TTC549 (cell line): ENCODE data around the gene SIPA1L3.

Experiments used
- FAIRE-seq: peaks from 2 replicates; lab custom pipeline; 2012; peaks lifted over from hg19 to GRCh38; lab: Jason Lieb, UNC

Gene SIPA1L3

DNA sequence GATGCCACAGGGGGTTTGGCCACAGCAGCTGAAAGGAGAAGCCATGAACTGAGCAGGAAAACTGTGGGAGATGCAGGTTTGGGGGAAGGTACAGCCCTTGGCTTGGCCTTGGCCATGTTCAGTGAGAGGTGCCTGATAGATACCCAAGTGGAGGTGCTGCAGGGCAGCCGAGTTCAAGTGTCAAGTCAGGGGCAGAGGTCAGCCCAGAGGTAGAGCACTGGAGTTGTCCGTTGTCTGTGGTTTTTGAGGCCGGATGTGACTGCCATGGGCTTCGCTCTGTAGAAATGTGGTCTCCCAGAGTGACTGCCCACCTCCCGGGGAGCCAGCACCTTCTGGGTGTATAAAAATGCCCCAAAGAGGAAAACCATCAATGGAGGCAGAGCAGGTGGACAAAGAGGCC is 251.7 kb downstream of the SIPA1L3 start:
- no peak for FAIRE-seq

- FAIRE-seq = no peak
These were observed 255.1 kb downstream of the SIPA1L3 start for GRCh38 chr19:38162094-38162493.

DNA sequence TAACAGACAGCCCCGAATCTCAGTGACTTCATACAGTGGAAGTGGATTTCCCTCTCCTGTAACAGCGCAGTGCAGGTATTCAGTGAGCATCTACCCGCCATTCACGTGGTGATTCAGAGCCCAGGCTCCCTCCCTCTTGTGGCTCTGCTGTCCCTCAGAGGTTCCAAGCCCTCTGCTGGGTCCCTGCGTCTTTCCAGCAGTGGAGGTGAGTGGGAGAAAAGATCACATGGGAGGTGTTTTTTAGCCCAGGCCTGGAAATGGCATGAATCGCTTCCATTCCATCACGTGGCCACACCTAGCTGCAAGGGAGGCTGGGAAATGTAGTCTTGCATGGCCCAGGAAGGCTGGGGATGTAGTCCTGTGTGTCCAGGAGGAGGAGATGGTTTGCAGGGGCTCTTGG is 255.6 kb downstream of the SIPA1L3 start:
- FAIRE-seq = no peak

GRCh38 chr19:38163419-38164290 is 256.6 kb downstream of the SIPA1L3 start:
- no peak for FAIRE-seq

GRCh38 chr19:38164526-38164925 is 257.5 kb downstream of the SIPA1L3 start:
- FAIRE-seq = no peak

DNA sequence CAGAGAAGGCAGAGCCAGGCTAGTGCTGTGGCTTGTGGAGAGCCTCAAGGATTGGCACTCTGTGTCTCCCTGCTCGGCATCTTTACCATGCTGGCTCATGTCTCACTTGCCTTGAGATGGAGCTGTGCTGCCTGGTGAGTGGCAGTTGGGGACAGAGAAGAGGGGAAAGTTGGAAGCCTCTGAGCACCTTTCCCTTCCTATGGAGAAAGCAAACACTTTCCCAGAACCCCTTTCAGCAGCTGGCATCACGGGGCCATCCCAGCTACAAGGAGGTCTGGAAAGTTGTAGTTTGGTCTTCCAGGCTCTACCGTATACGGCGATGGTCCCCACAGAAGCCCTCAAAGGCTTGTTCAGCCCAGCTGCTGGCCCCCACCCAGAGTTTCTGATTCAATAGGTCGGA is 258.3 kb downstream of the SIPA1L3 start:
- no peak for FAIRE-seq

GRCh38 chr19:38168637-38169036 is 261.6 kb downstream of the SIPA1L3 start:
- no peak for FAIRE-seq

DNA sequence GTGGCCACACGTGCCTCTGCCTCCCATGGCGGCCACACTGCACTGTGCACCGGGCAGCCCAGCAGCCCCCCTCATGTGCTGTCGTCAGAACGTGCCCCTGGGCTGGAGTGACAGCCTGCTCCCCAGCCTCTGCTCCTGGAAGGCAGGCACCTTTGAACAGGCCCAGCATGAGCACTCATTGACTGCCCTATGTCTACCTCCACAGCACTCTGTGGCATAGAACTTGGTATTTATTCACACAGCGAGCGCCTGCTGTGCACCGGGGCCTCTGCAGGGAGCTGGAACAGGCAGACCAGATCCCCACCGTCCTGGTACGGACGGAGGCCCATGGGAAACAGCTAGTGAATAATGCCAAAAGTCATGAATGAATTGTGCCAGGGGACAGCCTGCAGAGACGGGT is 263.3 kb downstream of the SIPA1L3 start:
- no peak for FAIRE-seq

DNA sequence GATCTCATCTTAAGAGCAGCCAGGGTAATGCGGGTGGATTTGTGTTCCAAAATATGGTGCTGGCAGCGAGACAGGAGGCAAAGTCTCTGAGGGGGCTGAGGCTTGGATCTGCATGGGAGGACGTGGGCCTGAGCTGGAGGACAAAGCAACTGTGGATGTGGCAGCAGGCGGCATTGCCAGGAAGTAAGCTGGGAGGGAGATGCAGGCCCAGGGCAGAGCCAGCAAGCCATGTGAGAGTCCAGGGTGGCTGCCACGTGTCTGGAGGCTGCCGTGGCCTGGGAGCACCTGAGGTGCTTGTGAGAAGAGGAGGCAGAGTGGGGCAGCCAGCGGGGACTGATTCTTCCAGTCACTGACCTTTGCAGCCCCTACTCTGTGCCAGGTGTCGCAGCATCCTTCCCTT is 265.0 kb downstream of the SIPA1L3 start:
- no peak for FAIRE-seq

DNA sequence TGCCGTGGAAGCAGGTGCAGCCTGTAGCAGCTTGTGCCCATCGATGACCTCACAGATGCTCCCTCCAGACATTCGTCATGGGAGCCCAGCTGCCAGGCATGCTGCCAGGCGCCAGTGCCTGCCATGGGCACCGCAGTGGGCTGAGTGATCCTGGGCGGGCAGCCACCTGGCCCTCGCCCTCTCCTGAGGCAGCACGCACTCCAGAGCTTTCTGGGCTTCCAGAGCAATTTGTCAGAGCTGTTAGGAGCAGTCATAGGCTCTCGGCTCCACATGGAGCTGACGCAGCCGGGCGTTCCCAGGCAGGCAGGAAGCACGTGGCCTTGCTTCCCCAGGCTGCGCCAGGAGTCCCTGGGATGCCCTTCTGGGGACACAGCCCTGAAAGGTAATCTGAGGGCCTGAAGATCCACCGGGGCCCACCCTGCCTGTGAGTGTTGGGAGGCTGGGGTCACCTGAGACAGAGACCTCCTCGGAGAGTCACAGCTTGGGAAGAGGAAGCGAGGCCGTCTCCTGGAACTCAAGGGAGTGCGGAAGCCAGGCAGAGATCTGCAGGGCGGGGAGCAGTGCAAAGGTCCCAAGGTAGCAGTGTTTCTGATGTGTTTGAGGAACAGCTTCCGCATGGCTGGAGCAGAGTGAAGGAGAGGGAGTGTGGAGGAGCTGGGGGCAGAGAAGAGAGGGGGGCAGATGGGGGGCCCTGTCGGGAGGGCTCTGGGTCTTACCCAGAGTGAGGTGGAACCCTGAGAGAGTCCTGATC is 266.5 kb downstream of the SIPA1L3 start:
- no peak for FAIRE-seq

DNA sequence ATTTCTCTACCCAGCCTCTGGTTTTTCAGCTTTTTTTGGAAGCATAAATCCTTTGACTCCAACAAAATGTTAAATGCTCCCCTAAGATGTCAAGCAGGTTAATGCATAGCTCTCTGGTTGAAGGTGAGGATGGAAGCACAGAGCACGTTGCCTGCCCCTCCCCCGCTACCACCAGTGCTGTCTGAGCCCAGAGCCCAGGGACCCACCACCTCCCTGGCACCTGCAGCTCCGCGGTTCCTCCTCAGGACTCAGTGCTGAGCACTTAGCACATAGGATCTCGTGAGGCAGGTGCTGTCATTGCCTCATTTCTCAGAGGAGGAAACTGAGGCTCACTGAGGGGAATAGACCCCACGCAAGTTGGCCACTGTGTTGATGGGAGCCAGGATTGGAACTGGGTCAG is 268.4 kb downstream of the SIPA1L3 start:
- no peak for FAIRE-seq

DNA sequence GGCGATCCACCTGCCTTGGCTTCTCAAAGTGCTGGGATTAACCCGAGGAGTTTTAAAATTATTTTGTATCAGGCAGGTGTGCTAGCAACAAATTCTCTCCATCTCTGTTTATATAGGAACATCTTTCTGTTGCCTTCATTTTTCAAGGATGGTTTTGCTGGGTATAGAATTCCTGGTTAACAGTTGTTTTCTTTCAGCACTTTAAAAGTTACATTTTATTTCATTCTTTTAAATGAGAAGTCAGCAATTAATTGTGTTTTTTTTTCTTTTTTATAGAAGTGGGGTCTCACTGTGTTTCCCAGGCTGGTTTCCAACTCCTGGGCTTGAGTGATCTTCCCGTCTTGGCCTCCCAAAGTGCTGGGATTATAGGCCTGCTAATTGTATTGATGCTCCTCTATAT is 273.1 kb downstream of the SIPA1L3 start:
- no peak for FAIRE-seq

- no peak for FAIRE-seq
These were observed 275.7 kb downstream of the SIPA1L3 start for GRCh38 chr19:38182536-38183210.

- FAIRE-seq = no peak
These were observed 276.4 kb downstream of the SIPA1L3 start for GRCh38 chr19:38183251-38183897.

GRCh38 chr19:38184815-38185214 is 277.8 kb downstream of the SIPA1L3 start:
- no peak for FAIRE-seq

- FAIRE-seq = no peak
These were observed 278.6 kb downstream of the SIPA1L3 start for GRCh38 chr19:38185562-38185961.

GRCh38 chr19:38190061-38190460 is 283.1 kb downstream of the SIPA1L3 start:
- no peak for FAIRE-seq

- FAIRE-seq = no peak
These were observed 283.8 kb downstream of the SIPA1L3 start for GRCh38 chr19:38190793-38191192.

- no peak for FAIRE-seq
These were observed 284.7 kb downstream of the SIPA1L3 start for GRCh38 chr19:38191747-38192146.

- no peak for FAIRE-seq
These were observed 286.4 kb downstream of the SIPA1L3 start for GRCh38 chr19:38193445-38193844.

DNA sequence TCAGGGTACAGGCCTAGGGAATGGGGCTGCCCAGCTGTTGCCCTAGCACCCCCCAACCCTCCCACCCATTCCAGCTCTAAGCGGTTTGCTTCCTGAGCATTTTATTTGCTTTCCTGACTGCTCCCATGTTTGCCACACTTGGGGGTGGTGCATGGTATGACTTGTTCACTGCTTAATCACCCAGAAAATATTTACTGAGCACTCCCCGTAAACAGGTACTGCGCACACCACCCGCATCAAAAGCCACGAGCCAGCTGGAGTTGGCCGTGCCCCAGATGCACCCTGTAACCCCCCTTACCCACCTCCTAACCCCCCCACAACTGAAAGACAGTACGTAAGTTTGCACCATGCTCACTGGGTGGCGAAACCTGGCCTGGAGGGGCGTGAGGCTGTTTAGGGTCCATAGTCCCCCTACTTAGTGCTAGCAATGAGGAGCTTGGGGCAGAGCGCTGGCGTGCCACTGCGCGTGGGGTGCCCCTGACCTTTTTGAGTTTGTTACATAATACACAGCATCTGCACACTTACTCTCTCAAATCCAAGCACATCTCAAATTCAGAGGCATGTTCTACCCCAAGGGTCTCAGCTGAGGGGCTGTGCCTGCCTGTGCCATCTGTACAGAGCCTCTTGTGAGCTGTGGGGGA is 287.2 kb downstream of the SIPA1L3 start:
- no peak for FAIRE-seq

DNA sequence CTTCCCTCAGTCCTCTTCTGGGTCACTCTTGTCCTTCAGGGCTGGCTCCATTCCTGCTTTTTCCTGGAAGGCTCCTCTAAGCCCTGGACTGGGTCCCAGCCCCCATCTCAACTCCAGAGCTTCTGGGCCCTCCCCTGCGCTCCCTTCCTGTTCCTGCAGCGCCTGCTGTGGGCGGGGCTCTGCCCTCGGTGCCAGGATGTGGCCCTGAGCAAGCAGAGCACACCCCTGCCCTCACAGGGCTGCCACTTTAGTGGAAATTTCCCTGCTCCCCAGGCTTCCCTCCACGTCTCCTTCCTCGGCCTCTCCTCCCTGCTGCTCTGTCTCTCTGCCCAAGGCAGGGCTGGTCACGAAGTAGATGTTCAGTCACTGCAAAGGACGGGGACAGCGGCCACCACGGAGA is 288.2 kb downstream of the SIPA1L3 start:
- no peak for FAIRE-seq
